Panc1 (cell line): ENCODE results near the gene ITPR2.

Experiments used
- SIN3A ChIP-seq: IDR thresholded peaks from 2 replicates; pipeline ENCODE4 v1.6.1; 2012; ENCODE audit warnings: low read depth, mild to moderate bottlenecking, low read length, moderate library complexity, borderline replicate concordance; ENCODE audit not compliant: insufficient read depth
- TCF7L2 ChIP-seq: IDR thresholded peaks from 2 replicates; pipeline ENCODE4 v1.6.1; 2011; ENCODE audit warnings: mild to moderate bottlenecking, low read depth, low read length, inconsistent platforms
- TF ChIP-seq, protein P1 (sequence below): fragments of 450-650 bp; IDR thresholded peaks from 2 replicates; pipeline ENCODE4 v1.5.1; 2017; ENCODE audit warnings: mild to moderate bottlenecking

DNA sequence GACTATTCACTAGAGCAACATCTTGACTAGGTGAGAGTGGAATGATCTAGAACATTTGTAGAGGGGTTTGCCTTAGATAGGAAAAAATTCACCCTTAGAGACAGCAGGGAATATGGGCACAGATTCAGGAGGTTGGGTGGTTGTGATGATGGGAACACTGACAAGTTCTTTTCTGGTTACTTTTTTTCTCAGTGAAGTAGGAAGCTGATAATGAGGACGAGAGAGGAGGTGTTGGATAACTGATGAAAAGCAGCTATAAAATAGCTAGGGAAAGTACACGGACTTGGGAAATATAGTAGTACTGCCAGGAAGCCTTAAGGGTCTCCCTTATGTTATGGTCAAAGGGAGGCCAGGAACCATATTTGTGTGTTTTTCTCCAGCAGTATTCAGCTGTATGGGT lies 387.1 kb downstream of the ITPR2 start:
- TF ChIP-seq, protein P1, sequence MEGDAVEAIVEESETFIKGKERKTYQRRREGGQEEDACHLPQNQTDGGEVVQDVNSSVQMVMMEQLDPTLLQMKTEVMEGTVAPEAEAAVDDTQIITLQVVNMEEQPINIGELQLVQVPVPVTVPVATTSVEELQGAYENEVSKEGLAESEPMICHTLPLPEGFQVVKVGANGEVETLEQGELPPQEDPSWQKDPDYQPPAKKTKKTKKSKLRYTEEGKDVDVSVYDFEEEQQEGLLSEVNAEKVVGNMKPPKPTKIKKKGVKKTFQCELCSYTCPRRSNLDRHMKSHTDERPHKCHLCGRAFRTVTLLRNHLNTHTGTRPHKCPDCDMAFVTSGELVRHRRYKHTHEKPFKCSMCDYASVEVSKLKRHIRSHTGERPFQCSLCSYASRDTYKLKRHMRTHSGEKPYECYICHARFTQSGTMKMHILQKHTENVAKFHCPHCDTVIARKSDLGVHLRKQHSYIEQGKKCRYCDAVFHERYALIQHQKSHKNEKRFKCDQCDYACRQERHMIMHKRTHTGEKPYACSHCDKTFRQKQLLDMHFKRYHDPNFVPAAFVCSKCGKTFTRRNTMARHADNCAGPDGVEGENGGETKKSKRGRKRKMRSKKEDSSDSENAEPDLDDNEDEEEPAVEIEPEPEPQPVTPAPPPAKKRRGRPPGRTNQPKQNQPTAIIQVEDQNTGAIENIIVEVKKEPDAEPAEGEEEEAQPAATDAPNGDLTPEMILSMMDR, result no peak
- TF ChIP-seq SIN3A, result no peak
- TF ChIP-seq TCF7L2, result no peak
